Mesenchymal stem cell (in vitro differentiated cells and primary cell): ENCODE results near the gene FRAT1.

Experiments
- DNase-seq: peaks from one replicate; pipeline ENCODE4 v3.0.0-alpha.2; 2013
- H2AFZ ChIP-seq: one replicate; pipeline ENCODE4 v1.6.1; 2013; ENCODE audit warnings: low read depth, mild to moderate bottlenecking, control low read depth, inconsistent platforms, low read length, moderate library complexity
- H2AK5ac ChIP-seq: 2 replicates; pipeline ENCODE4 v1.6.1; 2013; ENCODE audit warnings: low read length, moderate library complexity, mild to moderate bottlenecking, inconsistent platforms; ENCODE audit not compliant: severe bottlenecking
- H2BK120ac ChIP-seq: one replicate; pipeline ENCODE4 v1.6.1; 2013; ENCODE audit warnings: low read depth, mild to moderate bottlenecking, inconsistent platforms, low read length, moderate library complexity
- H2BK12ac ChIP-seq, 2 experiments: one replicate each; pipeline ENCODE4 v1.6.1; 2013; ENCODE audit warnings: inconsistent platforms in 2 of 2, low read length in 2 of 2, mild to moderate bottlenecking in 2 of 2, moderate library complexity in 2 of 2, control low read depth in 1 of 2
- H2BK15ac ChIP-seq: one replicate; pipeline ENCODE4 v1.6.1; 2013; ENCODE audit warnings: mild to moderate bottlenecking, low read depth, inconsistent platforms; ENCODE audit not compliant: poor library complexity, severe bottlenecking
- H2BK5ac ChIP-seq: 2 replicates; pipeline ENCODE4 v1.6.1; 2013; ENCODE audit warnings: low read depth, mild to moderate bottlenecking, low read length, control low read depth, inconsistent platforms; ENCODE audit not compliant: poor library complexity, severe bottlenecking
- H3K14ac ChIP-seq, 2 experiments: one replicate each; pipeline ENCODE4 v1.6.1; 2013; ENCODE audit warnings: inconsistent platforms in 2 of 2, low read length in 2 of 2, control low read depth in 1 of 2, mild to moderate bottlenecking in 1 of 2, moderate library complexity in 1 of 2
- H3K18ac ChIP-seq, 2 experiments: one replicate each; pipeline ENCODE4 v1.6.1; 2013; ENCODE audit warnings: inconsistent platforms in 2 of 2, low read length in 2 of 2, control low read depth in 1 of 2, low read depth in 1 of 2, mild to moderate bottlenecking in 1 of 2
- H3K23ac ChIP-seq, 2 experiments: one replicate each; pipeline ENCODE4 v1.6.1; 2013; ENCODE audit warnings: inconsistent platforms in 2 of 2, low read length in 2 of 2, mild to moderate bottlenecking in 2 of 2, moderate library complexity in 2 of 2, control low read depth in 1 of 2
- H3K27ac ChIP-seq: 2 replicates; pipeline ENCODE4 v1.5.1; 2013; ENCODE audit warnings: mild to moderate bottlenecking, moderate library complexity, low read length, control low read depth, inconsistent platforms; ENCODE audit not compliant: poor library complexity, severe bottlenecking
- H3K27me3 ChIP-seq, 2 experiments: 2 replicates each; pipeline versions ENCODE4 v1.6.1 to v1.7.0; 2013; ENCODE audit warnings: low read length in 2 of 2, mild to moderate bottlenecking in 2 of 2, moderate library complexity in 2 of 2, control low read depth in 1 of 2, inconsistent platforms in 1 of 2; ENCODE audit not compliant: control insufficient read depth in 1 of 2, insufficient read depth in 1 of 2
- H3K36me3 ChIP-seq, 2 experiments: 2 replicates each; pipeline versions ENCODE4 v1.6.1 to v1.7.0; 2013; ENCODE audit warnings: low read length in 2 of 2, control low read depth in 1 of 2, inconsistent platforms in 1 of 2, low read depth in 1 of 2, mild to moderate bottlenecking in 1 of 2; ENCODE audit not compliant: insufficient read depth in 2 of 2, control insufficient read depth in 1 of 2
- H3K4ac ChIP-seq, 2 experiments: one replicate each; pipeline ENCODE4 v1.6.1; 2013; ENCODE audit warnings: inconsistent platforms in 2 of 2, low read length in 2 of 2, mild to moderate bottlenecking in 2 of 2, moderate library complexity in 2 of 2, control low read depth in 1 of 2, low read depth in 1 of 2
- H3K4me1 ChIP-seq: 2 replicates; pipeline ENCODE4 v1.6.1; 2013; ENCODE audit warnings: low read depth, low read length, control low read depth; ENCODE audit not compliant: control insufficient read depth, insufficient read depth
- H3K4me2 ChIP-seq: 2 replicates; pipeline ENCODE4 v1.6.1; 2013; ENCODE audit warnings: low read length, mild to moderate bottlenecking, inconsistent platforms; ENCODE audit not compliant: poor library complexity, severe bottlenecking
- H3K4me3 ChIP-seq, 2 experiments: 2 replicates each; pipeline versions ENCODE4 v1.5.1 to v1.7.0; 2013; ENCODE audit warnings: low read length in 2 of 2, mild to moderate bottlenecking in 2 of 2, control low read depth in 1 of 2, low read depth in 1 of 2; ENCODE audit not compliant: insufficient read depth in 1 of 2
- H3K79me1 ChIP-seq: replicated peaks from 2 replicates; pipeline ENCODE4 v1.6.1; 2013; ENCODE audit warnings: mild to moderate bottlenecking, control low read depth, low read length, inconsistent platforms; ENCODE audit not compliant: poor library complexity, severe bottlenecking
- H3K9ac ChIP-seq: 2 replicates; pipeline ENCODE4 v1.7.0; 2013; ENCODE audit warnings: mild to moderate bottlenecking, low read length, moderate library complexity
- H3K9me3 ChIP-seq: 2 replicates; pipeline ENCODE4 v1.7.0; 2013; ENCODE audit warnings: mild to moderate bottlenecking, low read length; ENCODE audit not compliant: control insufficient read depth
- H4K8ac ChIP-seq: one replicate; pipeline ENCODE4 v1.6.1; 2013; ENCODE audit warnings: inconsistent platforms, mild to moderate bottlenecking, low read length, moderate library complexity
- H4K91ac ChIP-seq: one replicate; pipeline ENCODE4 v1.6.1; 2013; ENCODE audit warnings: mild to moderate bottlenecking, low read length, inconsistent platforms
- WGBS: methylation state at CpG from one replicate; pipeline ENCODE4 v1.1.7; 2013; ENCODE audit warnings: mixed read lengths; 5-methylcytosine and 5-hydroxymethylcytosine counted together

Gene FRAT1

GRCh38 chr10:97356318-97356914, 37.3 kb downstream of the FRAT1 start:
- peaks cover 1% of the 10 kb centered on the region for H3K79me1 ChIP-seq
- H2BK120ac ChIP-seq: no peak overlapping the region
- no peak overlapping the region for H2BK12ac ChIP-seq
- H4K8ac ChIP-seq: no peak overlapping the region
- no peak for DNase-seq
- H2BK5ac ChIP-seq: no peak overlapping the region
- WGBS: 91% methylated on average over 6 of the region's 6 CpGs
- no peak overlapping the region for H3K9ac ChIP-seq
- H3K4me3 ChIP-seq: no peak overlapping the region
- H2BK15ac ChIP-seq: no peak overlapping the region
- H3K4me1 ChIP-seq: no peaks in the 10 kb centered on the region
- H3K36me3 ChIP-seq: peaks cover 55 to 68% of the 10 kb centered on the region in 2 experiments
- H3K18ac ChIP-seq: no peak overlapping the region
- no peak overlapping the region for H4K91ac ChIP-seq
- H3K27ac ChIP-seq: no peak overlapping the region
- H3K4ac ChIP-seq: no peak overlapping the region
- H2AFZ ChIP-seq: no peak overlapping the region
- no peaks in the 10 kb centered on the region for H3K27me3 ChIP-seq
- no peak overlapping the region for H3K23ac ChIP-seq
- H3K4me2 ChIP-seq: no peak overlapping the region
- no peak overlapping the region for H2AK5ac ChIP-seq
- no peaks in the 10 kb centered on the region for H3K9me3 ChIP-seq
- H3K14ac ChIP-seq: no peak overlapping the region

GRCh38 chr10:97356918-97357317, 37.8 kb downstream of the FRAT1 start:
- H3K4me2 ChIP-seq: no peak overlapping the region
- peaks cover 55 to 65% of the 10 kb centered on the region in 2 experiments for H3K36me3 ChIP-seq
- H3K4me1 ChIP-seq: no peaks in the 10 kb centered on the region
- no peak overlapping the region for H3K9ac ChIP-seq
- H3K79me1 ChIP-seq: peaks cover 1% of the 10 kb centered on the region
- no peak overlapping the region for H3K14ac ChIP-seq
- no peak overlapping the region for H3K18ac ChIP-seq
- no peak overlapping the region for H3K4ac ChIP-seq
- no peak overlapping the region for H4K8ac ChIP-seq
- H3K23ac ChIP-seq: no peak overlapping the region
- H2AK5ac ChIP-seq: no peak overlapping the region
- DNase-seq: no peak
- H2BK12ac ChIP-seq: no peak overlapping the region
- no peak overlapping the region for H4K91ac ChIP-seq
- H3K27ac ChIP-seq: no peak overlapping the region
- no peak overlapping the region for H2BK5ac ChIP-seq
- H3K9me3 ChIP-seq: no peaks in the 10 kb centered on the region
- no peak overlapping the region for H2BK120ac ChIP-seq
- no peak overlapping the region for H3K4me3 ChIP-seq
- no peak overlapping the region for H2AFZ ChIP-seq
- WGBS: 90% methylated on average over 7 of the region's 7 CpGs
- no peak overlapping the region for H2BK15ac ChIP-seq
- no peaks in the 10 kb centered on the region for H3K27me3 ChIP-seq

- H3K4me2 ChIP-seq: no peak overlapping the region
- no peak overlapping the region for H4K8ac ChIP-seq
- no peak overlapping the region for H2AK5ac ChIP-seq
- no peak overlapping the region for H3K4ac ChIP-seq
- no peak overlapping the region for H3K4me3 ChIP-seq
- 100% methylated on average over 4 of the region's 4 CpGs for WGBS
- no peak overlapping the region for H2AFZ ChIP-seq
- no peak overlapping the region for H4K91ac ChIP-seq
- H3K36me3 ChIP-seq: peaks cover 68 to 69% of the 10 kb centered on the region in 2 experiments
- no peaks in the 10 kb centered on the region for H3K4me1 ChIP-seq
- H2BK5ac ChIP-seq: no peak overlapping the region
- no peak overlapping the region for H3K9ac ChIP-seq
- no peak overlapping the region for H2BK15ac ChIP-seq
- no peak for DNase-seq
- H2BK120ac ChIP-seq: no peak overlapping the region
- no peaks in the 10 kb centered on the region for H3K27me3 ChIP-seq
- no peaks in the 10 kb centered on the region for H3K9me3 ChIP-seq
- H3K79me1 ChIP-seq: peaks cover under 1% of the 10 kb centered on the region
- H3K18ac ChIP-seq: no peak overlapping the region
- no peak overlapping the region for H3K23ac ChIP-seq
- no peak overlapping the region for H2BK12ac ChIP-seq
- H3K14ac ChIP-seq: no peak overlapping the region
- no peak overlapping the region for H3K27ac ChIP-seq
Measured at GRCh38 chr10:97358349-97358748, 39.3 kb downstream of the FRAT1 start.

- Histone ChIP-seq H2BK15ac (no peak overlapping the region), H3K27ac (no peak overlapping the region), H3K14ac (no peak overlapping the region), H3K4me3 (no peak overlapping the region), H2BK12ac (no peak overlapping the region), H3K27me3 (no peaks in the 10 kb centered on the region), H3K23ac (no peak overlapping the region), H3K18ac (no peak overlapping the region), H3K4me2 (no peak overlapping the region), H2AK5ac (no peak overlapping the region), H3K9me3 (no peaks in the 10 kb centered on the region), H3K9ac (no peak overlapping the region), H2BK120ac (no peak overlapping the region), H3K36me3 (peaks cover 72 to 73% of the 10 kb centered on the region in 2 experiments), H4K91ac (no peak overlapping the region), H3K4me1 (no peaks in the 10 kb centered on the region), H4K8ac (no peak overlapping the region), H3K4ac (no peak overlapping the region), H2AFZ (no peak overlapping the region), H3K79me1 (no peaks in the 10 kb centered on the region), H2BK5ac (no peak overlapping the region)
- DNase-seq: no peak
- 93% methylated on average over 3 of the region's 3 CpGs for WGBS
Measured at GRCh38 chr10:97358781-97359180, 39.7 kb downstream of the FRAT1 start.
